Progenitor cell of endocrine pancreas (in vitro differentiated cells): ENCODE results near the gene FOXN3. TPM values are rescaled to one million over a fixed set of nuclear protein-coding genes. Genes with fewer than 3 reads are reported as not detected.

Experiments used
- DNase-seq: peaks from one replicate; pipeline ENCODE4 v3.0.0; 2021; ENCODE audit warnings: low spot score; ENCODE audit not compliant: unreplicated experiment
- H3K27ac Mint-ChIP-seq: 2 replicates; pipeline ENCODE4 v1.8.0; 2021; ENCODE audit warnings: mild to moderate bottlenecking, moderate library complexity, mixed read lengths
- H3K27me3 Mint-ChIP-seq: 2 replicates; pipeline ENCODE4 v1.8.0; 2021; ENCODE audit warnings: mixed read lengths
- H3K36me3 Mint-ChIP-seq: 2 replicates; pipeline ENCODE4 v1.8.0; 2022; ENCODE audit warnings: mixed read lengths; ENCODE audit not compliant: insufficient read depth
- H3K4me1 Mint-ChIP-seq: 2 replicates; pipeline ENCODE4 v1.8.0; 2021; ENCODE audit warnings: low read depth, mixed read lengths
- H3K4me3 Mint-ChIP-seq: 2 replicates; pipeline ENCODE4 v1.8.0; 2021; ENCODE audit warnings: low read depth, mild to moderate bottlenecking, moderate library complexity, mixed read lengths
- H3K9me3 Mint-ChIP-seq: 2 replicates; pipeline ENCODE4 v1.8.0; 2021; ENCODE audit warnings: low read depth, mixed read lengths
- CTCF ChIP-seq: fragments of 200-600 bp; sonication (generic); IDR thresholded peaks from one replicate; pipeline ENCODE4 v1.5.0; 2021; ENCODE audit warnings: antibody characterized with exemption, mild to moderate bottlenecking; ENCODE audit not compliant: unreplicated experiment
- total RNA-seq: library from RNA; stranded (reverse); gene quantifications from 2 replicates; pipeline ENCODE4 v1.2.1, GENCODE V29; 2021

The FOXN3 gene
- total RNA-seq, 1 donor from 2014 or later = 25.8 TPM

GRCh38 chr14:89391123-89391522 lies 25.9 kb downstream of the FOXN3 start:
- Mint-ChIP-seq H3K36me3 (no peaks in the 10 kb centered on the region), H3K4me1 (no peaks in the 10 kb centered on the region), H3K27me3 (peaks cover 21% of the 10 kb centered on the region), H3K4me3 (no peak overlapping the region), H3K27ac (no peak overlapping the region), H3K9me3 (no peaks in the 10 kb centered on the region)
- no peak for TF ChIP-seq CTCF
- DNase-seq = no peak

GRCh38 chr14:89388853-89389252 lies 28.2 kb downstream of the FOXN3 start:
- DNase-seq = no peak
- Mint-ChIP-seq H3K4me1 (no peaks in the 10 kb centered on the region), H3K27me3 (peaks cover 21% of the 10 kb centered on the region)

GRCh38 chr14:89387922-89388685 lies 28.9 kb downstream of the FOXN3 start:
- no peaks in the 10 kb centered on the region for H3K9me3 Mint-ChIP-seq
- peaks cover 21% of the 10 kb centered on the region for H3K27me3 Mint-ChIP-seq
- no peak for DNase-seq
- no peaks in the 10 kb centered on the region for H3K36me3 Mint-ChIP-seq
- no peaks in the 10 kb centered on the region for H3K4me1 Mint-ChIP-seq
- no peak overlapping the region for H3K27ac Mint-ChIP-seq
- H3K4me3 Mint-ChIP-seq = no peak overlapping the region
- no peak for TF ChIP-seq CTCF

More at GRCh38 chr14:89388853-89389252, 28.2 kb downstream of the FOXN3 start:
- Mint-ChIP-seq H3K4me3 (no peak overlapping the region), H3K27ac (no peak overlapping the region), H3K36me3 (no peaks in the 10 kb centered on the region), H3K9me3 (no peaks in the 10 kb centered on the region)
- no peak for TF ChIP-seq CTCF

- TF ChIP-seq CTCF = no peak
- no peak for DNase-seq
These were observed 30.7 kb downstream of the FOXN3 start for GRCh38 chr14:89386212-89386886.

GRCh38 chr14:89384636-89385035 lies 32.4 kb downstream of the FOXN3 start:
- H3K36me3 Mint-ChIP-seq = peaks cover 5% of the 10 kb centered on the region
- H3K27ac Mint-ChIP-seq = no peak overlapping the region
- peaks cover 10% of the 10 kb centered on the region for H3K27me3 Mint-ChIP-seq
- no peaks in the 10 kb centered on the region for H3K4me1 Mint-ChIP-seq
- H3K4me3 Mint-ChIP-seq = no peak overlapping the region
- no peak for TF ChIP-seq CTCF
- no peak for DNase-seq
- peaks cover 5% of the 10 kb centered on the region for H3K9me3 Mint-ChIP-seq

More at GRCh38 chr14:89386212-89386886, 30.7 kb downstream of the FOXN3 start:
- Mint-ChIP-seq H3K4me1 (no peaks in the 10 kb centered on the region), H3K4me3 (no peak overlapping the region), H3K36me3 (no peaks in the 10 kb centered on the region), H3K27ac (no peak overlapping the region), H3K27me3 (peaks cover 14% of the 10 kb centered on the region), H3K9me3 (no peaks in the 10 kb centered on the region)
